ENCODE data around the gene STUB1.
"Not testable (repeated sequence)": the region's sequence is repeated elsewhere in the genome, so short reads cannot be mapped to it uniquely, and the experiment has no call there.

The STUB1 gene

DNA sequence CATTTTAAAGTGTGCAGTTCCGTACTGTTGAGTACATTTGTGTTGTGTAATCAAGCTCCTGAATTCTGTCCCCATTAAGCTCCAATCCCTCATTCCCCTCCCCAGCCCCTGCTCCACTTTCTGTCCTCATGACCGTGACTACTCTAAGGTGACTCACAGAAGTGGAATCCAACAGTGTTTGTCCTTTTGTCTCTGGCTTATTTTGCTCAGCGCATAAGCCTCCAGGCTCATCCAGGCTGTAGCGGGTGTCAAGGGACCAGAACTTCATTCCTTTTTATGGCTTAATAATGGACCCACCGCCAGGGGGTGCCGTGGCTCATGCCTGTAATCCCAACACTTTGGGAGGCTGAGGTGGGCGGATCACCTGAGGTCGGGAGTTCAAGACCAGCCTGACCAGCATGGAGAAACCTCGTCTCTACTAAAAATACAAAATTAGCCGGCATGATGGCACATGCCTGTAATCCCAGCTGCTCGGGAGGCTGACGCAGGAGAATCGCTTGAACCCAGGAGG lies 32.6 kb downstream of the STUB1 start:
- not testable (repeated sequence) for DNase-seq (ENCODE audit: low read depth)

DNA sequence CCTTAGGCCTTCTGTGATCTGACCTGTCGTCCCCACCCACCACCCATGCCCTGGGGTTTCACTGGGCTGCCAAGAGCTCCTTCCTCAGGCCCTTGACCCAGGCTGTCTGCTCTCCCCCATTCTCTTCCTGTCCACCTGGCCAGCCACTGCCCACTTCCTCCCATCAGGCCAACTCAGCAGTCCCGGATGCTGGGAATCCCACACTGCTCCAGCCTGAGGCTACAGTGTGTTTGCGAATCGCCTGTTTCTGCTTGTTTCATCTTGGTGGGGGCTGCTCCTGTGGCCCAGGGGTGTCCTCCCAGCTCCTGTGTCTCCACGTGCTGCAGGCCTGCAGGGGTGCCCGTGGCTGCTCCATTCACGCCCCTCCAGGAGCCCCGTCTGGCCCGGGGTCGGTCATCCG lies 33.9 kb downstream of the STUB1 start:
- no peak for DNase-seq (ENCODE audit: low read depth)

DNA sequence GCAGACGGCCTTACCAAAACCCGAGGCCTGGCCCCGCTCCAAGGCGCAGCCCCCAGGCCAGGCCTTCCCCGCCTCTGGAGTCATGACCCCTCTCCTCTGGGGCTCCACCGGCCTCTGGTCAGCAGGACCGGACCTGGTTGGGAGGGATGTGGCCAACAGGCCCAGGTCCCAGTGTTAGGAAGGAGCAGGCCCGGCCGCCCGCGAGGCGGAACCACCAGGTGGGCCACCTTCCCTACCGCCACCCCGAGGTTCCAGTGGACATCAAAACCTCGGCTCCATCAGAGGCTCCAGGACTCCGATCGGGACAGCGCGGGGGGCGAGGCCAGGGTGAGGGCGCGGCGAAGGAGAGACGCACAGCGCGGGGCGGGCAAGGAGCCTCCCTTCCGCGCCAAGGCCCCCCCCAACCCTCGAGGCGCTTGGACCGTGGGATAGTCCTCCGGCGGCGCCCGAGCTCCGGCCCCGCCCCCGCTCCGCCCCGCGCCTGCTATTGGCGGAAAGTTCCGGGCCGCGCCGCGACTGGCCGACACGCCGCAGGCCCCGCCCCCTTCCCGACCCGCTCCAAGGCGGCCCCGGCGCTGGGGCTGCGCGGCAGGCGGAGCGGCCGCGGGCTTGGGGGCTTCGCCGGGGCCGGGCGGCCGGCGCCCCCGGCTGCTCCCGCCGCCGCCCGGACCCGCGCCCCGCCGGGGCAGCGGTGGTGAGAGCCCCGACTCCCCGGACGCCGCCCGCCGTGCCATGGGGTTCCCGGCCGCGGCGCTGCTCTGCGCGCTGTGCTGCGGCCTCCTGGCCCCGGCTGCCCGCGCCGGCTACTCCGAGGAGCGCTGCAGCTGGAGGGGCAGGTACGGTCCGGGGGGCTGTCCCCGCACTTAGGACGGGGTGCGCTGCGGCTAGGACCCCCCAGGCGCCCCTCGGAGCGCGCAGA lies 34.6 kb downstream of the STUB1 start, which contains the start of gene METRN:
Gene METRN (plus strand): TSS at position 561 of the 919 bp plus-strand sequence. CDS start 172 bp downstream, at position 733.
- peak; percentile 83 for DNase-seq (ENCODE audit: low read depth)

DNA sequence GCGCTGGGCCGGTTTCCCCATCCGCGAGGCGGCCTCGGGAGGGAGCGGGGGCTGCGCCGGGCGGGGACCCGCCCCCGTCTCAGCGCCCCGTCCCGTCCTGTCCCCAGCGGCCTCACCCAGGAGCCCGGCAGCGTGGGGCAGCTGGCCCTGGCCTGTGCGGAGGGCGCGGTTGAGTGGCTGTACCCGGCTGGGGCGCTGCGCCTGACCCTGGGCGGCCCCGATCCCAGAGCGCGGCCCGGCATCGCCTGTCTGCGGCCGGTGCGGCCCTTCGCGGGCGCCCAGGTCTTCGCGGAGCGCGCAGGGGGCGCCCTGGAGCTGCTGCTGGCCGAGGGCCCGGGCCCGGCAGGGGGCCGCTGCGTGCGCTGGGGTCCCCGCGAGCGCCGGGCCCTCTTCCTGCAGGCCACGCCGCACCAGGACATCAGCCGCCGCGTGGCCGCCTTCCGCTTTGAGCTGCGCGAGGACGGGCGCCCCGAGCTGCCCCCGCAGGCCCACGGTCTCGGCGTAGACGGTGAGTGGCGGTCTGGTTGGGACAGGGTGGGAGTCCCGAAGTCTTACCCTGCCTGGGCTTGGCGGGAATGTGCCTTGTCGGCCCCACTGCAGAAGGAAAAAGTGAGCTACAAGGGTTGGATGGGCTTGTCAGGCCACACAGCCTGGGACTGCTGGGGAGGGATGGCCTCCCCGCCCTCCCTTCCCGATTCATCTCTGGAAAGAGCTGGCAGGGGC lies 35.4 kb downstream of the STUB1 start:
- DNase-seq (ENCODE audit: low read depth) = no peak

DNA sequence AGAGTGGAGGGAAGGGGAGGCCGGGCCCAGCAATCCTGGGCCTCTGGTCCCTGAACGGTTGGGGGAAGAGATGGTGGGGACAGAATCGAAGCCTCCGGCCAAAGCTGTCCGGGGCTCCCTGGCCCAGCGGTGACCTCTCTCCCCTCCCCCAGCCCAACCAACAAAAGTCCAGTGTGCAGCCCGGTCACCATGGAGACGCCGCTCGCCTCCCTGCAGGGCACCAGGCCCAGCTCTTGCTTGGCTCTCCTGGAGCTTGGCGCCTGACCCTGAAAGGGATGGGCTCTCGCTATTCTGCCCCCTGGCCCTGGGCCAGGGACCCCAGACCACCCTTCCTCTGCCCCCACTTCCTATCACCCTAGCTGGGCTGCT lies 36.0 kb downstream of the STUB1 start:
- DNase-seq (ENCODE audit: low read depth) = no peak

DNA sequence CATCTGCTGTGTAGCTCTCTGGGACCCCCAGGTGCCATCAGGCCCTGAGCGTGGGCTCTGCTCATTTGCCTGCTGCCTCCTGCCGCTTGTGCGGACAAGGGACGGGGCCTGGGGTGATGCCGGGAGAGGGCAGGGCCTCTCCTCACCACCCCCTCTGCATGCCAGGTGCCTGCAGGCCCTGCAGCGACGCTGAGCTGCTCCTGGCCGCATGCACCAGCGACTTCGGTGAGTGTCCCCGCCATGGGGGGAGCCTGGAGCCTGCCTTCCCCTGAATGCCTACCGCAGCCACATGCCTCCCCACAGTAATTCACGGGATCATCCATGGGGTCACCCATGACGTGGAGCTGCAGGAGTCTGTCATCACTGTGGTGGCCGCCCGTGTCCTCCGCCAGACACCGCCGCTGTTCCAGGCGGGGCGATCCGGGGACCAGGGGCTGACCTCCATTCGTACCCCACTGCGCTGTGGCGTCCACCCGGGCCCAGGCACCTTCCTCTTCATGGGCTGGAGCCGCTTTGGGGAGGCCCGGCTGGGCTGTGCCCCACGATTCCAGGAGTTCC lies 36.6 kb downstream of the STUB1 start:
- no peak for DNase-seq (ENCODE audit: low read depth)

DNA sequence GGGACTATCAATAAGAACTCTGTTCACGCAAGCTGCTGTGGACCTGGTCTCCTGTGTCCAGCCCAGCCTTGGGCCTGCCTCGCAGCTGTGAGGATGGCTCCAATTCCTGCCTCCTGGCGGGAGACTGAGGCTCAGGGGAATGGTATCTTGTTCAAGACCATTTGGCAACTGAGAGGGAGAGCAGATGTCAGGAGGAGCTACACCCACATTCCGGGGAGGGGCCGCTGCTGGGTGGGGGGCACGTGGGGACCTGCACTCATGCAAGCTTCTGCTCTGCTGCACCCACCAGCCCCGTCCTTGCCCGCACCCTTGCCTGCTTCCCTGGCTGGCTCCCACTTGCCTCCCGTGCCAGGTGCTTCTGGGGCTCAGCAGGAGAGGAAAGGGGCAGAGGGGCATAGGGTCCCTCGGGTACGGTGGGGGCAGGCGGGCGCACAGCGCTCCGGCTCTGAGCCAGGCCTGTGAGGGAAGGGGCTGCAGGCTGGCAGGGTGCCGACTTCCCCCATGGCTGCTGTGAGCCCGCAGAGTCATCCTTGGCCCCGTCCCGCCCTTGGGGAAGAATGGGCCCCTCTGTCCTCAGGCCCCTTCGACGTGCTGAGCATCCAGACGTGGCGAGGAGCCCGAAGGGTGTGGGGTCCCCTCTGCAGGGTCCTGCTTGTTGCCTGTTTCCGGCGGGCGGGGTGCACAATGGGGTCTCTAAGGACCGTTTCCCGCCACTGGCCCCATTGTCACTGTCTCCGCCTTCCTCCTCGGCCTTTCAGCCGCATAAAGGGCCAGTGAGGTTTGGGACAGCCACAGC lies 37.4 kb downstream of the STUB1 start:
- no peak for DNase-seq (ENCODE audit: low read depth)

DNA sequence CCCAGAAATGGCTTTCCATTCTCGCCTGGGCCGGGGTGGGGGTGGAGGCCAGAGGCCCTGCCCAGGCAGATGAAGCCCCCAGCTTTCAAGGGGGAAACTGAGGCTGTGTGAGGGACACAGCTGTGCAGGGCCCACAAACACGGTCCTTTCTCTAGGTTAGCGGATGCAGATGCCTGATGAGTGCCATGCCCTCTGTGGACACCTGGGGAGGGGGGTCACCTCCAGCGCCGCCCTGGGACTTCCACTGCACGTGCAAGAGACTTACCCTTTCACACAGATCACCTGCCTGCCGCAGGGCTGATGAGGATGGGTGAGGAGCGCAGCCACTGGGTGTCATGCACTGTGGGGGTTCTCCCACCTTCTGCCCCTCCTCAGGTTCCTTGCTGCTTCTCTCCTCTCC lies 38.2 kb downstream of the STUB1 start:
- no peak for DNase-seq (ENCODE audit: low read depth)

DNA sequence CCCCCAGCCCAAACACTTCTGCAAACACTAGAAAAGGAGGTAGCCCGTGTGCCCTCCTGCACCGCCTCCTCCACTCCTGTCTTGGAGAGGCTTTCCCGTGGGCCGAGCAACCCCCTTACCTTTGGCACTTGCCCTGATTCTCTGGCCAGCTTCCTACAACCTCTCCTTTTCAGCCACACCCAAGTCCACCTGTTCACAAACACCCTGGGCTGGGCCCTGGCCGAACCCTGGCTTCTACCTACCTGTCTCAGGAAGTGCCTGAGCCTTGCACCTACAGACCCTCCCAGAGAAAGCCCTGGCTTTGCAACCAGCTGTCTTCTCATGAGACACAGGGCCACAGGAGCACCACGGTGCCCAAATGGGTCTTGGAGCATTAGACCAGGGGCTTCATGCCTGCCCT lies 38.7 kb downstream of the STUB1 start:
- DNase-seq (ENCODE audit: low read depth) = no peak

DNA sequence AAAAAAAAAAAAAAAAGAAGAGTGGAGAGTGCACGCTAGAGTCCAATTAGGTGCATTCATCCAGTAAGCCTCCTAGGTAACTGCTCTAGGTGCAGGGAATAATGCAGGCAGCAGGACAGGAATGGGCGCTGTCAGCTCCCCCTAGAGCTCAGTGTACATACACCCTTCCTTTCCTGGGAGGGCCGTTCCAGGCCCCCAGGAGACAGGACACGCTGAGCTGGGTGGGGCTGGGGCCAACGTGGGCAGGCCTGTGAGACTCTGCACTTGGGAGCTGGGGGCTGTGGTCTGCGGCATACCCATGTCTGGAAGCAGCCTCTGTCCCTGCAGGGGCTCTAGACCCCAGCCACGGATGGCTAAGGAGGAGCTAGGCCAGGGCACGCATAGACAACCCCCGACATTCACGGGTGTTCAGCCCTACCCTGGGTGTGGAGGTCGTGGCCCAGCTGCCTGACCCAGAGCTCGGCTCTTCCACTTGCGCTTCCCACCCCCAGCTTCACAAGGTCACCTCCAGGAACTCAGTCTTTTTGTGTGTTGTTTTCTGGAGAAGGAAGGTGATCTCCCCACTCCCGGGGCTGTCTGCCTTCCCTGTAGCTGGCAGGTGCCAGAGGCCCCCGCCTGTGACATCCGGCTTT lies 39.7 kb downstream of the STUB1 start:
- DNase-seq (ENCODE audit: low read depth) = no peak

DNA sequence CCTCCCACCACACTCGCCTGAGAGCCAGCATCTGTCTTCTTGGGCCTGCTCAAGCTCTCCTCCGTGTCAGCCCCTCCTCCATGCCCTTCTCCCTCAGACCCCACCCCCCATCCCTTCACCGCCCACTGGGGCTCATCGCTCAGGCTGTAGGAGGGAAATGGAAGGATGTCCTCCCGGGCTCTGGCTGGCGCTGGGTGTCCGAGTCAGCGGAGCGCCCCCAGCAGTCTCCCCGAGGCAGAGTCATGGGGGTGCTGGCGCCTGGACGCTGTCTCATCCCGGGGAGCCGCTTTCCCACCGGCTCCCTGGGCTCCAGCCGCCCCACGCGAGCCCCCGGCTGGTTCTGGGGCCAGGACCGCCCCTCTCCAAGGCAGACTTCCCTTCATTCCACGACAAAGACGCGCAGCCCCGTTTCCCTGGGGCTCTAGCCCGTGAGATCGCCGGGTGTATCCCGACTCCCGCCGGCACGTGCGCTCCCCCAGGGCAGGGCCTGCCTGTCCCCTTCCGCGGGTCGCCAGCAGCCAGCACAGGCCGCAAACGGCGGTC lies 40.3 kb downstream of the STUB1 start:
- no peak for DNase-seq (ENCODE audit: low read depth)

DNA sequence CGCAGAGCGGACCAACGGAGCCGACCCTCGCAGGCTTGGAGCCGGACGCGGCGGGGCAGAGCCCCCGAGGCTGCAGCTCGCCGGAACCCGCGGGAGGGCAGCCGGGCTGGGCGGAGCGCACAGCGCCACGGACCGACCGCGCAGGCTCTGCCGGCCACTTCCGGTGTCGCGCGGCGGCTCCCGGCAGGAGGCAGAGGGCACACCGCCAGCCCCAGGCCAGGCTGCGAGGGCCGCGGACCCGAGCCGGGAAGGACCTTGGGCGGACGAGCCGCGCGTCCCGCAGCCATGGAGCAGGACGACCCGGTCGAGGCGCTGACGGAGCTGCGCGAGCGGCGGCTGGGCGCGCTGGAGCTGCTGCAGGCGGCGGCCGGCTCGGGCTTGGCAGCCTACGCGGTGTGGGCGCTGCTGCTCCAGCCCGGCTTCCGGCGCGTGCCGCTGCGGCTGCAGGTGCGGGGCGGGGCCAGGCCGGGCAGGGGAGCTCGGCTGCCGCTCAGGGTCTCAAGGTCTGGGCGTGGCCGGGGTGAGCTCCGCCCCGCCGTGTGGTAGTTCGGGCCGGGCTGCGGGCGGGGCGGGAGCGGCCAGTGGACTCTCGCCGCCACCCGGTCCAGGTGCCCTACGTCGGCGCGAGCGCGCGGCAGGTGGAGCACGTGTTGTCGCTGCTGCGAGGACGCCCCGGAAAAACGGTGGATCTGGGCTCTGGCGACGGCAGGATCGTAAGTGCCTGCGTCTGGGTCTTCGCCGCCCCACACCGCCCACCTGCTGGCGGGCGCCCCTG lies 41.0 kb downstream of the STUB1 start, which contains the start of gene ANTKMT:
Gene ANTKMT (plus strand): TSS at position 157 of the 775 bp plus-strand sequence. CDS start 129 bp downstream, at position 286.
- DNase-seq (ENCODE audit: low read depth) = peak; percentile 54

DNA sequence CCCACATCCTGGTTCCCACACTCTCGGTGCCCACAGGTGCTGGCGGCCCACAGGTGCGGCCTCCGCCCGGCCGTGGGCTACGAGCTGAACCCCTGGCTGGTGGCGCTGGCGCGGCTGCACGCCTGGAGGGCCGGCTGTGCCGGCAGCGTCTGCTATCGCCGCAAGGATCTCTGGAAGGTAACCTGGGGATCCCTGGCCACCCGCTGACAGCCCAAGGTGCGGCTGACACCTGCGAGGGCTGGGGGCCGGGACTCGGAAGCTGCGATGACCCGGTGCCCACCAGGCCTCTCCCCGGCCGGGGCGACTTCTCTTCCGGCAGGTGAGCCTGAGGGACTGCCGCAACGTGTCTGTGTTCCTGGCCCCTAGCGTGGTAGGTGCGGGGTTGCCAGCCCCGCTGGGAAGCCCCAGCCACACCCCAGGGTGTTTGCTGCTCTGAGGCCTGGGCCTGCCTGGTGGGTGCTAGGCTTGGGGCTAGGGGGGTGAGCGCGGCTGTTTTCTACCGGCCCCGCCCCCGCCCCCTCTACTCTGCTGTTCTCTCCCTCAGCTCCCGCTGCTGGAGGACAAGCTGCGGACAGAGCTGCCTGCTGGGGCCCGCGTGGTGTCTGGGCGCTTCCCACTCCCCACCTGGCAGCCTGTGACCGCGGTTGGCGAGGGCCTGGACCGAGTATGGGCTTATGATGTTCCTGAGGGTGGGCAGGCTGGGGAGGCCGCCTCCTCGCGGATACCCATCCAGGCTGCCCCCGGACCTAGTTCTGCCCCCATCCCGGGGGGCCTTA lies 41.7 kb downstream of the STUB1 start:
- no peak for DNase-seq (ENCODE audit: low read depth)

DNA sequence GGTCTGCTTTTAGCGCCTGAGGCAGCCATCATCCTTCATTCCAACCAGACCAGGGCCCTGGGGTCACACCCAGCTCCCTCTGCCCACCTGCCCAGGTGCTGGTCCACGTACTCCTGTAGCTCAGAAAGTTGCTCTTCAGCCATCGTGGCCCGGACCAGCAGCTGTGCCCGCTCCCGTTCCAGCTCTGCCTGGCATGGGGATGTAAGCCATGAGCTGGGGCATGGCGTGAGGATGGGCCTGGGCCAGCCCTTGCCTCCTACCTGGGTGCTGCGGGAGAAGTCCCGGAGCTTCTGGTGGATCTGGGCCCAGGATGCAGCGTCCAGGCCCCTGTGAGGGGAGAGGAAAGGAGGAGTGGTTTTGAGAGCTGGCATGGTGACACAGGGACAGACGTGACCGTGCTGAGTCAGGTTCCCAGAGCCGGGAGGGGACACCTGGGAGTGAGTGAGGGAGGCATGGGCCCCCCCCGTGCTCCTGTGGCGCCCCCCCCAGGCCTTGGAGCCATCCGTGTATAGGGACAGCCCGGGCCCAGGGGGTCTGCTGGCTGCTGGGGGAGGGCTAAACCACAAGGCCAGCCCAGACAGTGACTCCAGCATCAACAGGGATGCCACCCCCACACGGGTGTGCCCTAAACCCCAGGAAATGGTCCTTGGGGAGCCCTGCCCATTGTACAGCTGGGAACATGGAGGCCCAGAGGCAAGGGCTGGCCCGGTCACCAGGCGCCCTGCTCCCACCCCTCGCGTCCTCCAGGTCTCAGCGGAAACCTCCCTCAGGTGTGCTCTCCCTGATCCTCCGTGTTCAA lies 42.8 kb downstream of the STUB1 start:
- DNase-seq (ENCODE audit: low read depth) = no peak

DNA sequence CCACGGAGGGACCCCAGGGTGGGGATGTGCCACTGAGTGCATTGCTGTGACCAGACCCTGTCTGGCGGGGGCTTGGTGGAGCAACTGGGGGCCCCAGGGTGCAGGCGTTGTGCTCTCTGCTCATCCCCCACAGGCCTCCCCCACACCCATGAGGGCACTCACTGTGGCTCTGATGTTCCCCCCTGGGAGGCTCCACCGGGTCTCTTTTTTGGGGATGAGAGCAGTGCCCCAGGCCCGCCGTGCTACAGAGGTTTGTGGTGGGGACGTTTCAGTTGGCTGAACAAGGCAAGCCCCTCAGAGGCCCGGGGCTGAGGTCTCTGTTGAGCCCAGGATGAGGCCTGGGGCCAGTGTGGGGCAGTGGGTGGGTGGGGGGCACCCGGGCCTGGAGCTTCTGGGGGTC lies 43.5 kb downstream of the STUB1 start:
- DNase-seq (ENCODE audit: low read depth) = no peak

DNA sequence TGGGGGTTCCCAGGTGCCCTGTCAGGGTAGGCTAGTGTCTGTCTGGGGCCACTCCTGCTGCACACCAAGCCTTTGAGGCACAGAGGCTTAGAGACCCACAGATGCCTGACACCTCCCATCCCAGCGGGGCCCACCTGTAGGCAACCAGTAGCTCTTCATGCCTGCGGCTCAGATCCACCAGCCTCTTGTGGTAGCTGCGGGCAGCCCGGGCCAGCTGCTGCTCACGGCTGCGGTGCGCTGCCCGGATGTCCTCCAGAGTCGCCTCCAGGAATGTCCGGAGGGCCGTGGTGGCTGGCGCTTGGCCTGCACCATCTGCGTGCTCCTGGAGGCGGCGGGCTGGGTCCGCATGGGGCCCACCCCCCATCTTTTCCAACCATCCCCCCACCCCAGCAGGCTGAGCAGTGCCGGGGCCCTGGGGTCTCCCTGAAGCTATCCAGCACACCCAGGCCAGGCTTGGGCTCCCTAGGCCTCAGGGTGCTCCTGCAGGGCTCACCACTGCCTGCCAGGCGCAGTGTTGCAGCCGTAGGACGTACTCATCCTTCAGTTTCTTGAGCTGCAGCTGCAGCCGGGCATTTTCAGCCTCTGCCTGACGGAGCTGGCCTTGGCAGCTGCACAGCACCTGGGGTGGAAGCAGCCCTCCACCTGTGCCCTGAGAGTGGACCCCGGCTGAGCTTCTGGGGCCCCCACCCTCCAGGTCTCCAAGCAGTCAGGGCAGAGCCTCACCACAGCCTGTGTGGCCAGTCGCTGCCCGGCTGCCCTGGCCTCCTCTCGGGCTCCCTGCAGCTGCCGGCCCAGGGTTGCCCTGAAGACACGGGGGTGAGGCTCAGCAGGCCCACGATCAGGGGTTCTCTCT lies 44.2 kb downstream of the STUB1 start:
- DNase-seq (ENCODE audit: low read depth) = no peak

DNA sequence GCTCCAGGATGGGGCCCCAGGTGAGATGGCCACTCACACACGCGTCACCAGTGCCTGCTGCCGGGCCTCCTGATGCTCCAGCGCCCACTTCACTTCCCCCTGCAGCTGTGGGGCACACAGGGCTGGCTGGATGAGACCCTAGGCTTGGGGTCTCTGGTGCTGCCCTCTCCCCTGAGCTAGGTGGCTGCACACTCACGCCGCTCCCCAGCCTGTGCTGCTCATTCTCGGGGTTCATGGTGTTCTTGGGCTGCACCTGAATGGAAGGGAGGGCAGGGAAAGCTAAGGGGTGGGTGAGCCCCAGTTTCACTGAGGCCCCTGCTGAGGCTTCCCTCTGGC lies 44.8 kb downstream of the STUB1 start:
- no peak for DNase-seq (ENCODE audit: low read depth)

Measured in stimulated activated CD4-positive, alpha-beta T cell treated with anti-CD3 and anti-CD28 coated beads, Interleukin-2, amount 100 ng/mL, for 4 hours (primary cell).